Breast epithelium (tissue), 3 donors: ENCODE results near the gene ZCCHC18.

Source experiments
- CTCF ChIP-seq, 3 donors: fragments of 450-650 bp; IDR thresholded peaks; one replicate each; pipeline ENCODE4 v1.5.1; 2016 to 2017; ENCODE audit warnings: antibody characterized with exemption in 3 of 3, mild to moderate bottlenecking in 3 of 3, moderate library complexity in 3 of 3
- POLR2A ChIP-seq: fragments of 450-650 bp; IDR thresholded peaks from one replicate; pipeline ENCODE4 v1.6.1; 2016; ENCODE audit warnings: antibody characterized with exemption, mild to moderate bottlenecking, moderate library complexity

- no peak for TF ChIP-seq CTCF (IDR thresholded peaks at IDR 0.05)
- TF ChIP-seq POLR2A = no peak
Observed at GRCh38 chrX:104084534-104085277, 27.6 kb upstream of the ZCCHC18 start.
